Glomerular visceral epithelial cell (primary cell): Measurements from ENCODE around the gene RADIL.
A peak's percentile ranks its signal among the peaks of the same experiment; 100 is the strongest.
"Not testable (repeated sequence)": the region's sequence is repeated elsewhere in the genome, so short reads cannot be mapped to it uniquely, and the experiment has no call there.

Source experiments
- DNase-seq: peaks from one replicate; pipeline ENCODE4 v3.0.0-alpha.2; 2016; ENCODE audit errors: extremely low spot score

The RADIL gene

DNA sequence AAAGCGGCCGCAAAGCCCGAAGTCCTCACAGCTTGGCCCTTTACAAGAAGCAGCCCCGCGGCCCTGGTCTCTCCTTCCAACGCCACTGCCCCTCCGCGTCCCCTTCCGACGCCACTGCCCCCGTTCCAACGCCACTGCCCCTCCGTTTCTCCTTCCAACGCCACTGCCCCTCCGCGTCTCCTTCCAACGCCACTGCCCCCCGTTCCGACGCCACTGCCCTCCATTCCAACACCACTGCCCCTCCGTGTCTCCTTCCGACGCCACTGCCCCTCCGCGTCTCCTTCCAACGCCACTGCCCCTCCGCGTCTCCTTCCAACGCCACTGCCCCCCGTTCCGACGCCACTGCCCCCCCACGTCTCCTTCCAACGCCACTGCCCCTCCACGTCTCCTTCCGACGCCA lies 75.0 kb downstream of the RADIL start:
- DNase-seq: no peak

DNA sequence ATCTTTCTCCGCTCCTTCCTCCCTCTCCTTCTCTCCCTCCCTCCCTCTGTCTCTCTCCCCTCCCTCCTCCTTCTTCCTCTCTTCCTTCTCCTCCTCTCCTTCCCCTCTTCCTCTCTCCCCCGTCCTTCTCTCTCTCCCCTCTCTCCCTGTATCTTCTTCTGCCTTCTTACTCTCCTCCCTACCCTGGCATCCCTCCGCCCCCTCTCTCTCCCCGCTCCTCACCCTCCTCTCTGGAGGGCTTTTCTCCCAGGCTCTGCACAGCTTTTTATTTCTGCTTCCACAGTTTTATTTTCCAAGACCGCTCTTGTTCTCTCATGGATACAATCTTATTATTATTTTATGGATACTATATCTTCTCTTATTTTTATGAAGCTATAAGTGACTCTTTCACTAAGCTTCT lies 75.5 kb downstream of the RADIL start:
- no peak for DNase-seq

DNA sequence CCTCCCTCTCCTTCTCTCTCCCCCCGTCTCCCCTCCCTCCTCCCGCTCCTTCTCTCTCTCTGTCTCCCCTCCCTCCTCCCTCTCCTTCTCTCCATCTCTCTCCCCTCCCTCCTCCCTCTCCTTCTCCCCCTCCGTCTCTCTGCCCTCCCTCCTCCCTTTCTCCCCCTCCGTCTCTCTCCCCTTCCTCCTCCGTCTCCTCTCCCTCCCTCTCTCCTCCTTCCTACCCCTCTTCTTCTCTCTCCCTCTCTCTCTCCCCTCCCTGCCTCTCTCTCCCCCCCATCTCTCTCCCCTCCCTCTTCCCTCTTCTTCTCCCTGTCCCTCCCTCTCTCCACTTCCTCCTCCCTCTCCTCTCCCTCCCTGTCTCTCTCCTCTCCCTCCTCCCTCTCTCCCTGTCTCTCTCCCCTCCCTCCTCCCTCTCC lies 75.9 kb downstream of the RADIL start:
- DNase-seq: no peak

DNA sequence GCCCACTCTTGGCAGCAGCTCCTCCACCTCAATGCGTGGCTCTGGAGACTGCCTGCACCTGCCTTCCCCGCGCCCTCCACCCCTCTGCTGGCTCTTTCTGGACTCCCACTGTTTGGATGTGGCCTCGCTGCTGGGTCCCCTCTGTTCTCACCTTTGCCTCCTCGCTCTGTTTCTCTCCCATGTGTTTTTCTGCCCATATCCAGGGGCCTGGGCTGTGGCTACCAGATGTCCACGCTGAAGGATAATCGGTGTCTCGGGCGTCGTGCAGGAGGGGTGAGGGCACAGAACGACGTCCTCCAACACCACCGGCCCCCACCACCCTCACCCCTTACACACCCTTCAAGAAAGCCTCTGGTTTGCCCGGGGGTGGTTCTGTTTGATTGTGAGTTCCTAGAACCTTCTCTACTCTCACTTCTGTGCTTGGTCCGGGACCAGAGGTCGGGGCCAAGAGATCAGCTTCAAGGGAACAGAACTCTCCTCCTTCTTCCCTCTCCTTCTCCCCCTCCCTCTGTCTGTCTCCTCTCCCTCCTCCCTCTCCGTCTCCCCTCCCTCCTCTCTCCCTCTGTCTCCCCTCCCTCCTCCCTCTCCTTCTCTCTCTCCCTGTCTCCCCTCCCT lies 76.4 kb downstream of the RADIL start:
- no peak for DNase-seq

- no peak for DNase-seq
These were observed 77.6 kb downstream of the RADIL start for GRCh38 chr7:4805984-4806300.

DNA sequence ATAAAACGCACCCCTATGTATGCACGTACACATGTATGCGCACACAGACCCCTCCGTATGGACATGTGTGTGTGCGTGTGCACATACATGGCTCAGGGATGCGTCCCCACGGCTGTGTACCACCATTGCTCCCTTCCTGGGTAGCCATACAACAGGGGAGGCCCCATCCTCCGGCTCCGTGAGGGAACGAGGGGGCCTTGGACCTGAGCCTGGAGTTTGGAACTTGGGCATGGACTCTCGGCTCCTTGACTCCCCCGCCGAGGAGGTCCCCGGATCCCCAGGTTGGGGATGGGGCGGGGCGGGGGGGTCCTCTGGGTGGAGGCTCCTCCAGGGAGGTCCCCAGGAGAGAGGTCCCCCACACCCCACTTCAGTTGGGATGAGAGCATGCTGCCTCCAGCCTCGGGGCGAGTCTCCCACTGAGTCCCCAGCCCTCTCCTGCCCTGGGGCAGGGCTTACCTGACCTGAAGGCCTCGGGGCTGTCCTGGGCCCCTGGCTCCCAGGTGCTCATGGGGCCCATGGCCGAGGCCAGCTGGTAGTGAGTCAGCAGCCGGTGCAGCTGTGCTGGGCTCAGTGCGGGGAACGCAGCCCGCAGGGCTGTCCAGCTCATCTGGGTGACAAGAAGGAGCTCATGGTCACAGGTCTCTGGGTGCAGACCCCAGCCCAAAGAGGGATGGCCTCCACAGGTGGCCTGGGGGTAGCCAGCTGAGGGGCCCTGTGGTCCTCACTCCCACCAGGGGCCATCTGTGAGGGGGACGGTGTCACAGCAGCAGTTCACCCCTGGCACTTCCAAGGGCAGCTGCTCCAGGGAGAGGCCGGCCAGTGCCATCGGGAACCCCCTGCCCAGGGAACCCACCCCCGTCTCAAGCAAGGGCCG lies 78.2 kb downstream of the RADIL start:
- DNase-seq: no peak

DNA sequence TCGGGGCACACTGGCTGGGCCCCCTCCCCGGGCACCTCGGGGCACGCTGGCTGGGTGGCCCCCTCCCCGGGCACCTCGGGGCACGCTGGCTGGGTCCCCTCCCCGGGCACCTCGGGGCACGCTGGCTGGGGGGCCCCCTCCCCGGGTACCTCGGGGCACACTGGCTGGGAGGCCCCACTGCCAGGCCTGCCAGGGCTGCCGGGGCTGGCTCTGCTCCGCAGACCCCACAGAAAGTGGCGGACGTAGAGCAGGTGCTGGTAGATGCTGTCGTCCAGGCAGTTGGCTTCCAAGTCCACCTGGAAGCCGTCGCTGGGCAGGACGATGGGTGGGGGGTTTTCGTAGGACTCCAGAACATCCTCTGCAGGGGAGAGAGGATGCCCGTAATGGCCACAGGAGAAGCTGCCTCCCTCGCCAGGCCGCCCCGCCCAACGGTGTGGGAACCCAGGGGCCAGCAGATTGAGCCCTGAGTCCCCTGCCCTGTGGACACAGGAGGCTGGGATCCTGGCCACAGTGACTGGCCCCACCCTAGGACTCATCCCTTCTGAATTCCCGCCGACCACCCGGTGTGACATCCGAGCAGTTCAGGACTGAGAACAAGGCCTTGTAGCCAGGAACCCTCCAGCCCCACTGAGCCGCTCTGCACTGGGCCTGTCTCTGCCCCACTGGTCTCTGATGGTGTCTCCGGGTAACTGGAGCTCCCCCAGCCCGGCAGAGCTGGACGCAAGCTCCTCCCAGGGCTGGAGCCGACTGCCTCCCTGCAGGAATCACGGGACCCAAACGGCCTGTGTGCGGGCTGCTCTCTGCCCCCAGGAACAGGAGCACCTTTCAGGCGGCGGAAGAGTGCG lies 79.9 kb downstream of the RADIL start:
- no peak for DNase-seq

DNA sequence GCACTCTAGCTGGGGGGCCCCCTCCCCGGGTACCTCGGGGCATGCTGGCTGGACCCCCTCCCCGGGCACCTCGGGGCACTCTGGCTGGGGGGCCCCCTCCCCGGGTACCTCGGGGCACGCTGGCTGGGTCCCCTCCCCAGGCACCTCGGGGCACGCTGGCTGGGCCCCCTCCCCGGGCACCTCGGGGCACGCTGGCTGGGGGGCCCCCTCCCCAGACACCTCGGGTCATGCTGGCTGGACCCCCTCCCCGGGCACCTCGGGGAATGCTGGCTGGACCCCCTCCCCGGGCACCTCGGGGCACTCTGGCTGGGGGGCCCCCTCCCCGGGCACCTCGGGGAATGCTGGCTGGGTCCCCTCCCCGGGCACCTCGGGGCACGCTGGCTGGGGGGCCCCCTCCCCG lies 80.9 kb downstream of the RADIL start:
- DNase-seq: not testable (repeated sequence)

- DNase-seq: no peak
These were observed 81.7 kb downstream of the RADIL start for GRCh38 chr7:4801839-4802231.

GRCh38 chr7:4800926-4801838 lies 82.3 kb downstream of the RADIL start:
- DNase-seq: no peak

DNA sequence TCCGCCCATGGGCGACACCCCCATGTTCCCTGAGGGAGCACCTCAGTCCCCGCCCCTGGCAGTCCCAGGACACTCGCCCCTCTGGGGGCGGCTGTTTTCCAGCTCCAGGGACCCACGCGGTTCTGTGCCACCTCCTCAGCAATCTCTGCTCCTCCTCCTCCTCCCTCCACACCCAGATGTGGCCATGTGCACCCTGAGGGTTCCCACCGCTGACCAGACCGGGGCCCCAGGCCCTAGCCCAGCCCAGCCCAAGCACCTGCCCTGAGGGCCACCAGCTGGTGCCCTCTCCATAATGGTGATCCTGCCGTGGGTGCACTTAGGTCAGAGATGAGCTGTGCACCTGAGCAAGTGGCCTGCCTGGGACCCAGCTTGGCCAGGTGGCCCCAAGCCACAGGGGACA lies 83.0 kb downstream of the RADIL start:
- DNase-seq: no peak

GRCh38 chr7:4799508-4800268 lies 83.8 kb downstream of the RADIL start:
- no peak for DNase-seq

- DNase-seq: no peak
These were observed 84.7 kb downstream of the RADIL start for GRCh38 chr7:4798706-4799235.

DNA sequence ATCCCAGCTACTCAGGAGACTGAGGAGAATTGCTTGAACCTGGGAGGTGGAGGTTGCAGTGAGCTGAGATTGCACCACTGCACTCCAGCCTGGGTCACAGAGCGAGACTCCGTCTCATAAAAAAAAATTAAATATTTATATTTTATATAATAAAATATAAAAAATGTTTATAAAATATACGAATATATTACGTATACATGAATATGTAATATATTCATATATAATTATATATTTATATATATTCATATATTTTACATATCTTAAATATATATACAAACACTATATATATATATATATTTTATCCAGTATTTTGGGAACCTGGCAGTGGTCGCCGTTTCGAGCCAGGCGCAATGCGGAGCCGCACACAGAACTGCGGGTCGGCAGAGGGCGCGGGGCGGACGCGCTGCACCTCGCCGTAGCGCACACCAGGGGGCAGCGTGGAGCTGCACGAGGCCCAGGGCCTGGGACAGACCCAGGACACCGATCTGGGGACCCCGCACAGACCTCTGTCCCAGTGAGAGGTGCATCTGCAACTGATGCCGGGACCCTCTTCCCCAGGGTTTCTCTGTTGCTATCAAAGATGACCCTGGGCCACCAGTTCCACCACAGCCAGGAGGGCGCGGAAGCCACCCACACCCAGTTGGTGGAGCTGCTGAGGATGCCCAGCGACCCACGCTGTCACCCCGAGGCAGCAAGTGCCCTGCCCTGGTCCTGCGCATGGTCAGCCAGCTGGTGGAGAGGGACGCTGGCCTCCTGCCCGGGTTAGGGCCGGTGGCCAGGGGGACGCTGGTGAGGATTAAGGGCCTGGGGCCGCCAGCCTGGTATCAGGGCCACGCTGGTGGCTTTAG lies 85.4 kb downstream of the RADIL start:
- DNase-seq: peak; percentile 33

- no peak for DNase-seq
These were observed 87.1 kb downstream of the RADIL start for GRCh38 chr7:4796453-4796852.

GRCh38 chr7:4794591-4795350 lies 88.7 kb downstream of the RADIL start:
- peak; percentile 61 for DNase-seq

- not testable (repeated sequence) for DNase-seq
These were observed 89.3 kb downstream of the RADIL start for GRCh38 chr7:4794171-4794570.

GRCh38 chr7:4793385-4793993 lies 90.0 kb downstream of the RADIL start:
- DNase-seq: not testable (repeated sequence)
